ENCODE measurements around the gene BCL6B. TPM values are rescaled to one million over a fixed set of nuclear protein-coding genes. Genes with fewer than 3 reads are reported as not detected.

BCL6B gene
- total RNA-seq, 1 experiment from 2014 or later: 0.18 TPM

DNA sequence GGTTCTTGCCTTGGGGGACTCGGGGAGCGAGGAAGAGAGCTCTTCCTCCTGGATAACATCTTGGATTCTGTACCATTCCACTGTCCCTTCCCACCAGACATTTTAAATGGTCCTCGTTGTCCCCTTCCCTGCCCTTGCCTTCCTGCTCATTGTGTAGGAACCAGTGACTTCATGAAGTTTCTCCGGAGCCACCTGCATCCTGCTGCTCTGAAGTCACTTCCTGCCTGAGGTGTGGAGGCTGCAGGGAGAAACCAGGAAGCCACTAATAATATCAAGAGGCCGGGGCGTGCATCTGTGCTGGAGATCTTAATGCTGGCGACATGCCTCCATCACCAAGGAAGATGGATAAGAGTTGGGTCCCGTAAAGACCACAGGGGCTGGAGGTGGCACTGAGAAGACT, 6.8 kb downstream of the BCL6B start:
- intact Hi-C loops (cut with micrococcal nuclease; ENCODE audit: unreplicated experiment): no loop called here
- Histone ChIP-seq H3K4me3 (ENCODE audit: low read depth in 2 of 2, low read length in 2 of 2) (no peak overlapping the region), H3K27ac (ENCODE audit: low read length) (no peak overlapping the region), H3K9me3 (ENCODE audit: control insufficient read depth, insufficient read depth, low read depth, low read length) (no peaks in the 10 kb centered on the region), H3K27me3 (ENCODE audit: control insufficient read depth, insufficient read depth, low read length) (no peaks in the 10 kb centered on the region), H3K4me1 (ENCODE audit: control insufficient read depth, insufficient read depth, low read length) (no peaks in the 10 kb centered on the region; the same call in 1 of the 2 replicates), H3K36me3 (ENCODE audit: control insufficient read depth, insufficient read depth, low read length) (no peaks in the 10 kb centered on the region)
- in situ Hi-C loops (cut with HindIII; ENCODE audit: low pct_unique_long_range_greater_than_20kb, low sequenced_read_pairs): no loop called here
- POLR2A ChIA-PET: no interaction called here
- DNase-seq (ENCODE audit: low read depth, low spot score): no peak
- CTCF ChIA-PET: no interaction called here
- TF ChIP-seq, protein P1, sequence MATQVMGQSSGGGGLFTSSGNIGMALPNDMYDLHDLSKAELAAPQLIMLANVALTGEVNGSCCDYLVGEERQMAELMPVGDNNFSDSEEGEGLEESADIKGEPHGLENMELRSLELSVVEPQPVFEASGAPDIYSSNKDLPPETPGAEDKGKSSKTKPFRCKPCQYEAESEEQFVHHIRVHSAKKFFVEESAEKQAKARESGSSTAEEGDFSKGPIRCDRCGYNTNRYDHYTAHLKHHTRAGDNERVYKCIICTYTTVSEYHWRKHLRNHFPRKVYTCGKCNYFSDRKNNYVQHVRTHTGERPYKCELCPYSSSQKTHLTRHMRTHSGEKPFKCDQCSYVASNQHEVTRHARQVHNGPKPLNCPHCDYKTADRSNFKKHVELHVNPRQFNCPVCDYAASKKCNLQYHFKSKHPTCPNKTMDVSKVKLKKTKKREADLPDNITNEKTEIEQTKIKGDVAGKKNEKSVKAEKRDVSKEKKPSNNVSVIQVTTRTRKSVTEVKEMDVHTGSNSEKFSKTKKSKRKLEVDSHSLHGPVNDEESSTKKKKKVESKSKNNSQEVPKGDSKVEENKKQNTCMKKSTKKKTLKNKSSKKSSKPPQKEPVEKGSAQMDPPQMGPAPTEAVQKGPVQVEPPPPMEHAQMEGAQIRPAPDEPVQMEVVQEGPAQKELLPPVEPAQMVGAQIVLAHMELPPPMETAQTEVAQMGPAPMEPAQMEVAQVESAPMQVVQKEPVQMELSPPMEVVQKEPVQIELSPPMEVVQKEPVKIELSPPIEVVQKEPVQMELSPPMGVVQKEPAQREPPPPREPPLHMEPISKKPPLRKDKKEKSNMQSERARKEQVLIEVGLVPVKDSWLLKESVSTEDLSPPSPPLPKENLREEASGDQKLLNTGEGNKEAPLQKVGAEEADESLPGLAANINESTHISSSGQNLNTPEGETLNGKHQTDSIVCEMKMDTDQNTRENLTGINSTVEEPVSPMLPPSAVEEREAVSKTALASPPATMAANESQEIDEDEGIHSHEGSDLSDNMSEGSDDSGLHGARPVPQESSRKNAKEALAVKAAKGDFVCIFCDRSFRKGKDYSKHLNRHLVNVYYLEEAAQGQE (IDR thresholded peaks at IDR 0.05; ENCODE audit: insufficient read depth in 1 of 2, low read depth in 2 of 2, low read length in 1 of 2): no peak
- TF ChIP-seq, protein P2, sequence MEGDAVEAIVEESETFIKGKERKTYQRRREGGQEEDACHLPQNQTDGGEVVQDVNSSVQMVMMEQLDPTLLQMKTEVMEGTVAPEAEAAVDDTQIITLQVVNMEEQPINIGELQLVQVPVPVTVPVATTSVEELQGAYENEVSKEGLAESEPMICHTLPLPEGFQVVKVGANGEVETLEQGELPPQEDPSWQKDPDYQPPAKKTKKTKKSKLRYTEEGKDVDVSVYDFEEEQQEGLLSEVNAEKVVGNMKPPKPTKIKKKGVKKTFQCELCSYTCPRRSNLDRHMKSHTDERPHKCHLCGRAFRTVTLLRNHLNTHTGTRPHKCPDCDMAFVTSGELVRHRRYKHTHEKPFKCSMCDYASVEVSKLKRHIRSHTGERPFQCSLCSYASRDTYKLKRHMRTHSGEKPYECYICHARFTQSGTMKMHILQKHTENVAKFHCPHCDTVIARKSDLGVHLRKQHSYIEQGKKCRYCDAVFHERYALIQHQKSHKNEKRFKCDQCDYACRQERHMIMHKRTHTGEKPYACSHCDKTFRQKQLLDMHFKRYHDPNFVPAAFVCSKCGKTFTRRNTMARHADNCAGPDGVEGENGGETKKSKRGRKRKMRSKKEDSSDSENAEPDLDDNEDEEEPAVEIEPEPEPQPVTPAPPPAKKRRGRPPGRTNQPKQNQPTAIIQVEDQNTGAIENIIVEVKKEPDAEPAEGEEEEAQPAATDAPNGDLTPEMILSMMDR (IDR thresholded peaks at IDR 0.05): no peak
- TF ChIP-seq SIN3A (IDR thresholded peaks at IDR 0.05; ENCODE audit: borderline replicate concordance, insufficient read depth, low read depth, low read length) (no peak), TCF7L2 (IDR thresholded peaks at IDR 0.05; ENCODE audit: low read depth, low read length) (no peak), POLR2AphosphoS5 (IDR thresholded peaks at IDR 0.05; ENCODE audit: low read depth, low read length) (no peak)
- BruUV-seq (replicated peaks): no TSS peak
- ATAC-seq: no peak

DNA sequence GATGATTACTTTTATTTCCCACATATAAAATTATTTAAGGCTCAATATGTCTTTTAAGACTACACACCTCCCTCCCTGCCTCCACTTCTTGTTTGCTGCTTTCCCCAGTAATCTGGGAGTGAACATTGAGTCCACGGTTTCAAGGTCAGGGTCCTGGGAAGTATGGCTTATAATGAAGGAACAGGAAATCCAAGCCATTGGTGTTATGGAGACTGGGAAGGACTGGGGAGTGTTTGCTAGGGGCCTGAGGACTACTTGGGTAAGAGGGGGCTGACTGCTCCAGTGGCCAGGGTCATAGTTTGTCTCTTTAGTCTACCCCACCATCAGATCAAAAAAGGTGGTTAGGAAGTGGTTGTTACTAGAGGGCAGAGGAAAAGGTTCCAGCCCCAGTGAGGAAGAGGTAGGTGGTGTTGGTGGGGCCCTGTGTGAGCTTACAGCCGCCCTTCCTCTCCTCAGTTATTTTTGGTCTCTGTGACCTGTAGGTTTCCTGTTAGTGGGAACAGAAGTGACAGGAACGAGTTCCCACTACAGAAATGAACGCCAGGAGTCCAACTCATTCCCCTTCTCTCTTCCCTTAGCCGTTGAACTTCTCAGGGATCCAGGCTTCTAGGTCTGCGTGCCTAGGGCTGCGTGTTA, 12.2 kb downstream of the BCL6B start:
- H3K27ac ChIP-seq (ENCODE audit: low read length): peak overlapping the region; percentile 97
- CTCF ChIA-PET: interaction anchor here (0.6 kb wide), 1 partner anchor 260 kb away, joined by 3 read pairs; no protein-coding TSS in a partner anchor
- intact Hi-C loops (cut with micrococcal nuclease; ENCODE audit: unreplicated experiment) (no loop called here), in situ Hi-C loops (cut with HindIII; ENCODE audit: low pct_unique_long_range_greater_than_20kb, low sequenced_read_pairs) (no loop called here)
- BruUV-seq (replicated peaks): TSS peak; percentile 98
- peaks cover 6% of the 10 kb centered on the region; the same call in 1 of the 2 replicates for H3K4me1 ChIP-seq (ENCODE audit: control insufficient read depth, insufficient read depth, low read length)
- no peaks in the 10 kb centered on the region for H3K36me3 ChIP-seq (ENCODE audit: control insufficient read depth, insufficient read depth, low read length)
- H3K4me3 ChIP-seq (ENCODE audit: low read depth in 2 of 2, low read length in 2 of 2): peak overlapping the region; percentile 61 to 87
- TF ChIP-seq SIN3A (IDR thresholded peaks at IDR 0.05; ENCODE audit: borderline replicate concordance, insufficient read depth, low read depth, low read length): no peak
- TF ChIP-seq, protein P1 (IDR thresholded peaks at IDR 0.05; ENCODE audit: insufficient read depth in 1 of 2, low read depth in 2 of 2, low read length in 1 of 2): no peak
- ATAC-seq (no peak), DNase-seq (ENCODE audit: low read depth, low spot score) (no peak)
- no peaks in the 10 kb centered on the region for H3K9me3 ChIP-seq (ENCODE audit: control insufficient read depth, insufficient read depth, low read depth, low read length)
- POLR2A ChIA-PET: interaction anchor here (0.5 to 0.6 kb wide), 2 partner anchors 142 to 1789 kb away, joined by 3 read pairs; no protein-coding TSS in a partner anchor
- no peaks in the 10 kb centered on the region for H3K27me3 ChIP-seq (ENCODE audit: control insufficient read depth, insufficient read depth, low read length)

All from Panc1 (cell line).